ENCODE results near the gene PTPRM.

PTPRM gene

DNA sequence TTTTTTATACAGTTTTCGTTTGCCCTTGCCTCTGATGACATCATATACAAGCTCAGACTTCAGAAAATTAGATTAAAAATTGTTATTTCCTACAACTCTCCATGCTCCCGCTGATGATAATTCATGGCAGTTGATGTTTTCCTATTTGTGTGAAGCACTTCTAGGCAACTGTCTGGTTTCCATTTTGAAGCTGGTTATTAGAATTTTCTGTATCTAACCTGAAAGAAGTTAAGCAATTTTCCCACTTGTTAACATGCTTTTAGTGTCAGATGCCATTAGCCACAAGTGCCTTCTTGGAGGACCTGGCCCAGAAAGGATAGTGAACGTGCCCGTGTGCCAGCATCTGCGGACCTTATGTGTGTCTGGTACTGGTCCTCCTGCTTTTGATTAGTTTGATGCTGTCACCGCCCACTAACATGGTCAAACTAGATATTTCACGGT is 694.6 kb downstream of the PTPRM start:
- no peak for DNase-seq

DNA sequence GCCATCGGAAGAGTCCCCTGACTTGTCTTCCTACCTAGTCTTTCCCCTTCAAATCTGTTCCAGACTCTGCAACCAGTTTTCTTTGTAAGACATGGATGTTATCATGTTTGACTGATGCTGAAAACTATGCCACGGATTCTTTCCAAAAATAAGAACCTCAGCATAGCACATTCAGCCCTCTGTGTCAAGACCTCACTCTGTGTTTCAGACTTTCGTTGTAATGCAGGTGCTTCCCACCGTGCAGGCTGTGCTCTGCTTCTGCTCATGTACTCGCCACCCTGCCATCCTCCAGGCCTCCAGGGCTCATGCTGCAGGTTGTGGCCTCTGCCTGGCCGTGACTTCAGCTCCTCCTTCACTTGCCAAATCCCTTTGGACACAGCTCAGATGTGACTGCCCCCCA is 695.1 kb downstream of the PTPRM start:
- no peak for DNase-seq

DNA sequence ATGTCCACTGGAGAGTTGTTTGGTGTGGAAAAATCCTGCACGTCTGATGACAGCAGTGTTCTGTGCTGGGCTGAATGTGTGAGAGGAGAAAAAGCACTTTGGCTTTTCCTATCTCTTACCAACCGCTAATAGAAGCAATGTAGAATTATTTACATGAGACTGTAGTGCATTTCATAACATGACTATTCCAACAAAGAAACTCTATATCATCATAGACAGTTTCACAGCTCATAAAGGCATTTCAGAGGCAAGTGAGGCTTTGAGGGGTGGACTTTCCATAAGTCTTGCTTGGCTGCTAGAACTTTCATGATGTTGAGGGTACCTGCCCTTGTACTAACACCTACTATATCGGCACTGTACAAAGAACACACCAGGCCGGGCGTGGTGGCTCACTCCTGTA is 697.0 kb downstream of the PTPRM start:
- DNase-seq = no peak

DNA sequence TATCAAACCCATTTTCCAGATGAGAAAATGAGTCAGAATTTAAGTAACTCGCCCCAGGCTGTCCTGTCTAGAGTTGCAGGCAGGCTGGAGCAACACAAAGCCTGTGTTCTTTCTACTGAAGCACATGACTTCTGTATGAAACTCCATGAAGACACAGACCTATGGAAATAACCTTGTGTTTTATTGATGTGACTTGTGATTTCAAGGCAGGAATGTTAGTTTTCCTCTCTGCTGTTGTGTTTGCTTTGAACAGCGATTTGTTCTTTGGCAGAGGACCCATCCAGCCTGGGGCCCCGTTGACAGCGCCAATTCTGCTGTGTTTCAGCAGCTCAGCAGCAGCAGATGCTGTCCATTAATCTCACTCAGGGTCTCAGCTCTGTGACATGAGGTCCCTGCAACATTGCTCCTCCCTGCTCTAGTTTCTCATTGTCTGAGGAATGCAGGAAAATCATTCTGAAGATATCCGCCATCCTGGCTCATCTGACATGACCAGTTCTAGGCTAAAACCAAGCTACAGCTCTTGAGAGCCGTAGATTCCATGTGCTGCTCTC is 697.8 kb downstream of the PTPRM start:
- DNase-seq = no peak

DNA sequence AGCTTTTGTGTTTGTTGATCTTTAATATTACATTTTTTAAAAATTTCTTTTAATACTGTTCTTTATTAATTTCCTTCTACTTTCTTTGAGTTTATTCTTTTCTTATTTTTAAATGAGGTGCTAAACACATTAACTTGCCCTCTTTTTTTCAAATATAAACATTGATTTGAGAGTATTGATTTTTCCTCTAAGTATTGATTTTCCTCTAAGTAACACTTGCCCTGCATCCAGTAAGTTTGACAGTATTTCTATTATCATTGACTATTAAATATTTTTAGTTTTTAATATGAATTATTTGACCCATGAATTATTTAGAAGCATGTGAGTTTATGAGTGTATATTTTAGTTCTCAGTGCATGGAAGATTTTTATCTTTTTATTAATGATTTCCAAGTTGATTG is 705.1 kb downstream of the PTPRM start:
- no peak for DNase-seq

DNA sequence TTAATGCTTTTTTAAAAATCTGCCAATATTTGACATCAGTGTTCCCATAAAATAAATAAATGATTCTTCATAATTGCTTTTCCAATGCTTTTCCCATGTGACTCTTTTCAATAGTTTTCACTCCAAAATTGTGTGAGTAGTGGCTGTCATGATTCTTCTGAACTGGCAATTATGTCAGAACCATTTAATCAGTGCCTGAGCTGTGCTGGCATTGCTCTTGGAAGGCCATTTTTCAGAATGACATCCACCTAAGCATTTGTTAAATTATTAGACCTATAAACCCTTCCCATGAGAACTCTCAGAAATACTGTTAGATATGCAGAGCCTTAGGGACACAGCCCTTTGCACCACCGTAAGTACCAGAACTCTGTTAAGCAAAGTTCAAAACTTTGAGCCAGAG is 707.3 kb downstream of the PTPRM start:
- no peak for DNase-seq

DNA sequence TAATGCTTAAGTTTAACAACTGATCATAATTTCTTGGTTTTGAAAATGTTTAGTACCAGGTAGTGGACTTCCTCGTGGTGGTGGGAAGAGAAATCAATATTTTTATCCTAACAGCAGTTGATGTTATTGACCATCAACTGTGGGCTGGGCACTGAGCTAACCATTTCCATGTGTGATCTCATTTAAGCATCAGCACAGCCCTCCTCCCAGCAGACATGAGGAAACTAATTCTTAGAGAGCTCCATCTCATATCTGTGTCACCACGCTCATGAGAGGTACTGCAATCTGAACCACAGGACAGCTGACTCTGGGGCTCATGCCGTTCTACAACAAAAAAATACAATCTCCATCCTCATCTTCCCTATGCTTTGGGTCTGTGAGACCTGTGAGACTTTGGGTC is 709.3 kb downstream of the PTPRM start:
- DNase-seq = no peak

DNA sequence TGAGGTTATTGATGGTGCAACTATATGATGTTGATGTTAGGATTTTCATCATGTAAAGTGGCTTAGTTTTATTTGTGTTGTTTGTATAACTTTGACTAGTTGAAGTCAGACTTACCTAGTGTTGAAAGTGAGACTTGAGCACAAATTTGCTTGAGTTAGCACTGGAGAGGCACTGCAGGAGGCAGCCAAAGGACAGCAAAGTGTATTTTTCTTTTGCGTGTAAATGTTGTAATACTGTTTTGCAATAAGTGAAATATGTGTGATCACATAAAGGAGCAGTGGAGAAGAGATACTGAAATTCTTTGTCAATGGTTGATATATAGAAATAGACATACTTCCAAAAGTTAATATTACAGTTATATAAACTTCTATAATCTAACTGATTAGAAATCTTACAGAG is 710.2 kb downstream of the PTPRM start:
- no peak for DNase-seq

DNA sequence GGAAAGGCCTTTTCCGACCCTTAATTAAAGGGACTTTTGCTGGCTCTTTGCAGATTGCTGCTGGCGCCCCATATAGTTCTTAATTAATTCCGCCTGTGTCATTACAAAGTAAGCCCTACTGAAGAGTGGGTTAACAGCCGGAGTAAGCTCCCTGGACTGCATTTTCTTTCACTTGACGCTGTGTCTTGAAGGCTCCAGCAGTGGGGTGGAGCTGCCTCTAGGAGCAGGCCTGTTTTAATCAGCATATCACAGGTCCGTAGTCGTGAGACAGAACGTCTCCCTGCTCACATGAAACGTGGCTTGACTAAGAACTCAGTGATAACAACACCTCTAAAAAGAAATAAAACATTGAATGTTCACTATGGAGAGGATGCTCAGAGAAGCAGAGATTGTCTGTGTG is 712.2 kb downstream of the PTPRM start:
- no peak for DNase-seq

DNA sequence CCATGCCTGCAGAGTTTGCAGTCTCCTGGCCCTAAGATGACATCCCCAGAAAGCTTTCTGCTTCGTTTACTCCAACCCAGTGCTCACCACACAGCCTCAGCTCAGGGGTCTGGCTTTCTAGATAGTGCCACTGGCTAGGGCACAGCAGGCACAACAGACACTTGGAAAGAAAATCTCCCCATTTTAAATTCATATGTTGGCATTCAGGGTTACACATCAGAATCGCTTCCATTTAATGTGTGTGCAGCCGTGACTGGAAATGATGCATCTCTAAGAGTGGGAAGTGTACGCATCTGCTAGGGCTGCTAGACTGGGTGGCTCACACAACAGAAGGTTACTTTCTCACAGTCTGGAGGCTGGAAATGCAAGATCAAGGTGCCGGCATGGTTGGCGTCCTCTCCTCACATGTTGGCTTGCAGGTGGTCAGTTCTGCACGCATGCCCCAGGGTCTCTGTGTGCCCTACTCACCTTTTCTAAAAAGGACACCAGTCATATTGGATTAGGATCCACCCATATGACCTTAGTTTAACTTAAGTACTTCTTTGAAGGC is 712.7 kb downstream of the PTPRM start:
- DNase-seq = no peak

DNA sequence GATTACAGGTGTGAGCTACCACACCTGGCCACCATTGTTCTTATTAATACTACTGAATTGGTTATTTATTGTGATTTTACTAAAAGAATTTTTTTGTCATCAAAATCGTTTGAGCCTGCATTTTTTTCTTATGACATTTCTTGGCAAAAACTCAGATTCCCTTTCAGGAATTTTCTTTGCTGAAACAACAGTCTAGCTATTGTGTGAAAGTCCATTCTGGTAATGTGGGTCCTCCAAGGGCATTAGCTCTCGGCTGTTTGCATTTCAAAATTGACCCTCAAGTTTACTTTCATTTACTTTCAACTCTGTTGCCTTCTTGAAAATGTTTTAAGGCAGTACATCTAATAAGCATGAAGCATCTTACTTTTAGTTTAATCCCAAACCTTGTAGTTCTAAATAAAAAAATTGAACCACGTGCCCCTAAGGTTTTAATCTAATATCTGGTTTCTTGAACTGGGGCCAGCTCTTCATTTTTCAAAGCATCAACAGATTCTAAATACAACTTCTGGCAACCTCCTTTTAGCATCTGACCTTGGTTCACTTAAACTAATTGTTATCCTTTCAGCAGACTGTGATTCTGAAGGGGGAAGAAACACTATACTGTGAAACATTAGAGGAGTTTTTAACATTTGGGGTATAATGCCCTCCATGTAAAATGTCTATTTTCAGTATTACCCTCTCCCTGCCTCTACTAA is 716.9 kb downstream of the PTPRM start:
- no peak for DNase-seq

DNA sequence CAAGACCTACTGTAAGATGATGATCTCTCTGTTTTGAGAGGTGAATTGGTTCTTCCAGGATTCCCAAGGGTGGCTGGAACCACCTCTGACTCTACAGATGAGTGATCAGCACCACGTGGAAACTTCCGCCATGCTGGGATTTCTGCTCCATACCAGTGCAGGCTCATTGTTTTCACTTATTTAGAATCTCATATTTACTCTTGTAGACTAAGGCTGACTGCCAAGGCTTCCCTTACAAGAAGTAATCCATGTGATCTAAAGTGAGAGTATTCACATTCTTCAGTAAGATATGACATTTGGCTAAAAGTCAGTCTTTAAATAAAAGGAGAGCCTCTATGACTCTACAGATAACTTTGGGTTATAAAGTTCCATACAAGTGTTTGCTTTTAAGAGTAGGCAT is 719.2 kb downstream of the PTPRM start:
- no peak for DNase-seq

DNA sequence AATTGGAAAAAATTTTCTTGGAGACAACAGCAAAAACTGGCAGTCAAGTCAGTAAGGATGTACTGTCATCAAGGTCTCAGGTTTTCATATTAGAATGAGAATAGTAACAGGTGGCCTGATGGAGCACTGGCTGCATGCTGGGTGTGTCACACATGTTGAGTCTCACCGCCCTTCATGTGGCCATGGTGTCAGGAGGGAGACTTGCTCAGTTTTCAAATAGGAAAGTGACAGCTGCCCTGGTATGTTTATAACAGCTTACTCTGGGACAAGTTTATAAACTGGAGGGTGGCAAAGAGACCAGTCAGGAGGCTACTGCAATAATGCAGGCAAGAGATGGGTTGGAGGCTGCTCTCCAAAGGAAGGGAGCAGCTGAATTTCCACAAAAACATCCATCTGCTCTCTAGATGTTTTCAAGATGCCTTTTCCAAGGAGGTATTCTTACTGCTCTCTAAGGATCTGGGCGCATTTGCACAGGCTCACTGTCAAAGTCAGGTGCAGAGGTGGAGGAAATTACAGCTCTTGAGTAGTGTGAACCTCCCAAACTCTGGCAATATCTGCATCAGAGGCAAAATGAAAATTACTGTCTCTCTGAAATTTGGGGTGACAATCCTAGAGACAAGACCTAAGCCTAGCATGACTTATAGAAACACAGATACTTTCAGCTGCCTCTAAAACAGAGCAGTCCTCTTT is 720.2 kb downstream of the PTPRM start:
- no peak for DNase-seq

DNA sequence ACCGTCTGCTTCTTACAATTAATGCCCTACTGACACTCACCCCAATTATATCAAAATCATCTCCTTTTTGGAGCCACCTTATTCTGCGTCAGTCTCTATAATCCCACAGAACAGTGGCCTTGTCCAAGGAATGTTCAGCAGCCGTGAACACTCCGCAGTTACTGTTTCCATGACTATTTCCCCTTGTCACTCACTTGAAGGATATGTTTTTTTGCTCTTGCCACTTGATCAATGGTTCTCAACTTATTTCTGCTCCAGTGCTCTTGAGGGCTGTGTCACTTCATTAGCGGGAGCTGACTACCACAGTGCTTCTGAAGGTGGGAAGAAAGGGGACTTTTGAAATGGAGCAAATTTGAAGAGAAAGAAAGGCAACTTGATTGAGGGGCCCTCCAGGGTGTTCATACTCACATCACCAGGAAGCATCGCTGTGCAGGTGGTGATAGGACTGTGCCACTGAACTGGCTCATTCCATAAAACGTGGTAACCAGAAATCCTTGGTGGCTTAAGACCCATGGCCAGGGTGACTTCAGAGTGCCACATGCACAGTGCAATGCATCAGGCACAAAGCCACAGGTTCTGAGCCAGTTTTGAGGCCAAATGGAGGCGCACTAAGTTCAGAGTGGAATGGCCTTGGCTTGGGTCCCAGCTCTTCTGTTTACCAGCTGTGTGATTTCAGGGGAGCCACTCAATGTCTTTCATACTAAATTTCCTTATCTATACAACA is 721.5 kb downstream of the PTPRM start:
- DNase-seq = no peak

DNA sequence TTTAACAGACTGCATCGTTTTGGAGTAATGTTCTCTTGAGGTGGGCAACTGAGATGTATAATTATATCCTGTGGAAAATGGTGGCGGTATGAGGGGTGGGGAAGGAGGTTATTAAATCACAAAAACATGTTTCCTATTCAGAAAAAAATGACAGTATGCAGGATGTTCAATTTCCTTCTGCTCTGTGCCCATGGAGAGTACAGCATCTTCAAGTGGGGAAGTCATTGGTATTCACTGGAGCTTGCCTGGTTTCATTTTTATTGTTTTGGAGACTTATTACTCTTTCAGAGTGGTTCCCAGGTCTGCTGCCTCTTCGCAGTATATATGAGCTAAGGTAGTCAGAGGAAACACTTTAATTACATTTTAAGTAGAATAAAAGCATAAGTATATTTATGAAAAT is 723.3 kb downstream of the PTPRM start:
- no peak for DNase-seq

DNA sequence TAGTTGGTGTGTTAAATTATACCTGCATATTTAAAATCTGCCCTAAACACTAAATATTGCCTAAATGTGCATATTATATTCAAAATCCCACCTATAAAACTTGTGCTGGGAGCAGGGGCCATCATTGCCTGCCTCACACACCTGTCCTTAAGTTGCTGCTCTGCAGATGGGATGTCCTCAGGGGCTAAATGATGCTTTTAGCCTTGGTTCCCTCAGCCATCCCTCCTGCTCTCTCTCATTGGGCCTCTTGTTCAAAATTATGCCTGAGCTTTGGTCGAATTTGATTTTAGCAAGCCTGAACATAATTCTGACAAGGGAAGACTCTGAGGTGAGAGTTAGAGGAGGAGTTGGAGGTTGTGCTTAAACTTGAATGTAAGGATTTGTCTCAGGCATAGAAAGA is 723.8 kb downstream of the PTPRM start:
- no peak for DNase-seq

DNA sequence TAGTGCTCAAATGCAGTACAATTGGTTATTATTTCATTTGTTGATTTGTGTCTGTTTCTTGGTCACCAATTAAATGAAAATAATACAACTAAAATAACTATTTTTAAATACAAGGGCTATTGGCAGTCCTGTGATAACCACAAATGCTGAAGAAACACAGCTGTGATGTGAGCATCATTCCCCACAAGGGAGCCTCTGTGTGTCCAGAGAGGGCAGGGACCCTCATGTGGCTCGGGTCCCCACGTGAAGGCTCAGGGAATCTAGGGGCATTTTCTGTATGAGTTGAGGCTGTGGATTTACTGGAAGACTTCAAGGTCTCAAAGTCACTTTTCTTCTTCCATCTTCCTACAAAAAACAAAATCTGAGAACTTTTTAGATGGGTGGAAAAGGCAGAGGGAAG is 726.1 kb downstream of the PTPRM start:
- no peak for DNase-seq

DNA sequence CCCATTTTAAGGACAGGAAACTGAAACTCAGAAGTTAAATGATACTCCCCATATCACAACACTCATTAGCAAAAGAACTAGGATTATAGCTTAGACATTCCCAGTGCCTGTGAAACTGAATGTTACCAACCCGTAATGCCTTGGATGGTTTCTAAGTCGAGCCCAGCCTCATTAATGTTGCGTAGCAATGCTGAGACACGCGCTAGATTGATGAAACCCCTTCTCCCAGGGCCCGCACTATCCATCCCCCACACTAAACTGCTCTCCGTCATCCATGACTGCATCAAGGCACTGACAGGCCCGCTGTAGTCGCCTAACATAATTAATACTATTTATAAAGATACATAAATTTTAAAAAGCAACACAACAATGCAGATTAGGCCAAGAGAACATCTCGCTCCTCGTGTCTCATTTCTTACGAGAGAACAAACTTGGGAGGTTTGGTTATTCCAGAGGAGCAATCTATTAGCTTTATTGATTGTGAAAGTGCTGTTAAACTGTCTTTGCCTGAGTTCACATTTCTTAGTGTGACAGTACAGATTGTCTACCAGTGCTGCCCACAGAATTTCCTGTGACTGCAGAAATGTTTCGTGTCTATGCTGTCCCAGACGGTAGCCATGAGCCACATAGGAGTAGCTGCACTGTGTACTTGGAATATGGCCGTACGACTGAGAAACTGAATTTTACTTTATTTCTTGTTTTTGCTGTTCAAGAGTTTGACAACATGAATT is 729.9 kb downstream of the PTPRM start:
- DNase-seq = no peak

DNA sequence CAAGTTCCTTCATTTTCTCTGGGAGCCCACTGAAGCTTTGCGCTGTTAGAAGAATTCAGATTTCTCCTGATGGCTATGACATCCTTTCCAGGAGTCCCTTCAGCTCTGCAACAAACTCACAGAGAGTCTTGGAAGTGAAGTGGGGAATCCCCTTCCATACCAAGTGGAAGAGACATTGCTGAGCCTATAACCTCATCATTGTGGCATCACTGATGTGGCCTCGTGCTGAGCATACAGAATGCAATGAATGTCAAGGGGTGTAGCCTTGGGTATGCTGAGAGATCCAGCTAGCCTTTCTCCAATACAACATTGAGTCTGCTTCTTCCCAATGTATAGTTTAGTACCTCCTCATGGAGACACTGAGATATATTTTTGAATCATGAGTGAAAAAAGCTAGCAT is 731.1 kb downstream of the PTPRM start:
- DNase-seq = no peak

DNA sequence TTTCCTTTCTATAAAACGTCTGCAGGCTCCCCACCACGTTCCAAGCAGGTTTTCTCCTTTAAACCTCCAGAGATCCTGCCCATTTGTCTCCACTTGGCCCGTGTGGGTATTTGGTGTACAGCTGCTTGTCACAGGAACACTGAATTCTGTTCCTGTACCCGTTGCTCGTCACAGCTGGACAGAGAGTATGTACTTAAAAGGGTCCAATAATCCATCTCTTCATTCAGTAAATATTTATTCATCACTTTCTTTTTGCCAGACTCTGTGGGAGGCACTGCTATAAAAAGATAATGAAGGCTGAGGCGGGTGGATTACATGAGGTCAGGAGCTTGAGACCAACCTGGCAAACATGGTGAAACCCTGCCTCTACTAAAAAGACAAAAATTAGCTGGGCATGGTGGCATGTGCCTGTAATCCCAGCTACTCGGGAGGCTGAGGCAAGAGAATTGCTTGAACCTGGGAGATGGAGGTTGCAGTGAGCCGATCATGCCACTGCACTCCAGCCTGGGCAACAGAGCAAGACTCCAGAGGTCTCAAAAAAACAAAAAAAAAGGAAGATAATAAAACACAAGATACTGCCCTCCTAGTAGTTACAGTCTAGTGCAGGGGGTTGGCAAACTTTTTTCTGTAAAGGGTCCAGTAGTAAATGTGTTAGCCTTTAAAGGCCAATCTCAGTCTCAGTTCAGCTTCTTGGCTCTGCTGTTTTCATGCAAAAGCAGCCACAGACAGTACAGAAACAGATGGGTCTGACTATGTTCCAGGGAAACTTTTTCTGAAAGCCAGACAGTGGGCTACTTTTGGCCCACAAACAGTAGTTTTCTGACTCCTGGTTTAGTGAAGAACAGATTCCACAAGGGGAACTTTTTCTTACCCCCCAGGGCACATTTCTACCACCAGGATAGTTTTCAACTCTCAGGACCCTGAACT is 732.2 kb downstream of the PTPRM start:
- no peak for DNase-seq

DNA sequence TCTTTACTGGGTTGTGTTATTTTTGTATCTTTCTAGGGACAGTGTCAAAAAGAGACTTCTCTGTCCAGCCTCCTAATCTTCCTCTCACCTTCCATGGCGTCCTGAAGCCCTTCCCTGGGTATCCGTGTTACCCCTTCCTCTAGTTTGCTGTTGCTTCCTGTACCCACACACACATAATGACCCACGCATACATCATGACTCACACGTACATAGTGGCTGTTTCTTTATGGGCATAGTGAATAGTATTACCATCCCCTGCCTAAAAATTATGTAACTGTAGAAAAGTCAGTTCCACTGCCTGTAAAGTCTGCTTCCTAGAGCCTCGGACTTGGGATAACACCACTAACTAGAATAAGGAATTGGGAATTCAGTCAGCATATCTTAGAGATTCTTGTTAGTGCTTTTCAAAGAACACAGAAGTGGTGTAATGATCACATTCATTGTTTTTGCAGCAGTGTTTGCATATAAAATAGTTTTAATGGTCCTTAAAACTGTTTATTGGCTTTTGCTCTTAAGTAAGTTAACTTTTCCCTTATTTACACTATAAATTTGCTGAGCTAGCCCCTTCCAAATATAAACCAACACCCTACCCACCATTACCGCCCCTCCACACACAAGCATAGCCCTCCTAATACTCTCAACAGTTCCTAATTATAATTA is 733.8 kb downstream of the PTPRM start:
- no peak for DNase-seq
